Neuron (in vitro differentiated cells): Measurements from ENCODE around the gene CATSPER4.
"Not testable (repeated sequence)": the region's sequence is repeated elsewhere in the genome, so short reads cannot be mapped to it uniquely, and the experiment has no call there.

ENCODE experiments used
- H2AFZ ChIP-seq: one replicate; pipeline ENCODE4 v1.6.1; 2013; ENCODE audit warnings: low read depth, mild to moderate bottlenecking, inconsistent platforms, low read length, moderate library complexity
- H3K27me3 ChIP-seq: one replicate; pipeline ENCODE4 v1.6.1; 2013; ENCODE audit warnings: low read length; ENCODE audit not compliant: insufficient read depth
- H3K36me3 ChIP-seq: one replicate; pipeline ENCODE4 v1.6.1; 2013; ENCODE audit warnings: low read length; ENCODE audit not compliant: insufficient read depth
- H3K4me1 ChIP-seq: one replicate; pipeline ENCODE4 v1.6.1; 2013; ENCODE audit warnings: low read length; ENCODE audit not compliant: insufficient read depth
- H3K4me3 ChIP-seq: 2 replicates; pipeline ENCODE4 v1.5.1; 2013; ENCODE audit warnings: mild to moderate bottlenecking, low read length, moderate library complexity
- H3K9me3 ChIP-seq: one replicate; pipeline ENCODE4 v1.6.1; 2013; ENCODE audit warnings: low read length

The CATSPER4 gene

GRCh38 chr1:26220199-26220912 is 30.0 kb downstream of the CATSPER4 start:
- no peaks in the 10 kb centered on the region for H3K4me1 ChIP-seq
- no peaks in the 10 kb centered on the region for H3K36me3 ChIP-seq
- H3K9me3 ChIP-seq, result no peaks in the 10 kb centered on the region
- H3K4me3 ChIP-seq, result no peak overlapping the region
- H2AFZ ChIP-seq, result no peak overlapping the region
- peaks cover 19% of the 10 kb centered on the region for H3K27me3 ChIP-seq

- no peaks in the 10 kb centered on the region for H3K36me3 ChIP-seq
- H3K9me3 ChIP-seq, result no peaks in the 10 kb centered on the region
- no peak overlapping the region for H3K4me3 ChIP-seq
- H3K27me3 ChIP-seq, result peaks cover 25% of the 10 kb centered on the region
- H3K4me1 ChIP-seq, result no peaks in the 10 kb centered on the region
- no peak overlapping the region for H2AFZ ChIP-seq
These were observed 30.7 kb downstream of the CATSPER4 start for GRCh38 chr1:26221094-26221493.

- no peak overlapping the region for H3K4me3 ChIP-seq
- peaks cover 30% of the 10 kb centered on the region for H3K27me3 ChIP-seq
These were observed 34.2 kb downstream of the CATSPER4 start for GRCh38 chr1:26224606-26225005.

GRCh38 chr1:26225033-26225831 is 34.8 kb downstream of the CATSPER4 start:
- H3K4me3 ChIP-seq, result no peak overlapping the region
- no peak overlapping the region for H2AFZ ChIP-seq
- H3K9me3 ChIP-seq, result no peaks in the 10 kb centered on the region
- no peaks in the 10 kb centered on the region for H3K4me1 ChIP-seq
- H3K27me3 ChIP-seq, result peaks cover 30% of the 10 kb centered on the region
- no peaks in the 10 kb centered on the region for H3K36me3 ChIP-seq

More at GRCh38 chr1:26224606-26225005, 34.2 kb downstream of the CATSPER4 start:
- Histone ChIP-seq H3K36me3 (no peaks in the 10 kb centered on the region), H3K9me3 (no peaks in the 10 kb centered on the region), H2AFZ (no peak overlapping the region), H3K4me1 (no peaks in the 10 kb centered on the region)

GRCh38 chr1:26230682-26231081 is 40.3 kb downstream of the CATSPER4 start:
- not testable (repeated sequence) for H3K9me3 ChIP-seq, H3K4me3 ChIP-seq, H2AFZ ChIP-seq, H3K4me1 ChIP-seq, H3K36me3 ChIP-seq, H3K27me3 ChIP-seq

GRCh38 chr1:26233903-26234643 is 43.7 kb downstream of the CATSPER4 start, which contains the start of gene CEP85:
Gene CEP85 (plus strand): TSS chr1:26234200. CDS start chr1:26239784, 5,584 bp downstream.
- H3K4me1 ChIP-seq, result peaks cover 3% of the 10 kb centered on the region
- H3K9me3 ChIP-seq, result no peaks in the 10 kb centered on the region
- H2AFZ ChIP-seq, result peak within 1 kb of the TSS; percentile 60
- no peaks in the 10 kb centered on the region for H3K36me3 ChIP-seq
- H3K4me3 ChIP-seq, result peak within 1 kb of the TSS; percentile 86
- H3K27me3 ChIP-seq, result no peaks in the 10 kb centered on the region

GRCh38 chr1:26234644-26235370 is 44.4 kb downstream of the CATSPER4 start:
- Histone ChIP-seq H3K4me3 (peak overlapping the region; percentile 86), H3K9me3 (no peaks in the 10 kb centered on the region)

GRCh38 chr1:26237230-26237966 is 47.0 kb downstream of the CATSPER4 start:
- no peak overlapping the region for H3K4me3 ChIP-seq
- H2AFZ ChIP-seq, result no peak overlapping the region
- no peaks in the 10 kb centered on the region for H3K27me3 ChIP-seq
- peaks cover 6% of the 10 kb centered on the region for H3K4me1 ChIP-seq
- no peaks in the 10 kb centered on the region for H3K36me3 ChIP-seq
- no peaks in the 10 kb centered on the region for H3K9me3 ChIP-seq

More at GRCh38 chr1:26234644-26235370, 44.4 kb downstream of the CATSPER4 start:
- peaks cover 6% of the 10 kb centered on the region for H3K4me1 ChIP-seq
- peak overlapping the region; percentile 60 for H2AFZ ChIP-seq
- no peaks in the 10 kb centered on the region for H3K36me3 ChIP-seq
- no peaks in the 10 kb centered on the region for H3K27me3 ChIP-seq

GRCh38 chr1:26239936-26240335 is 49.5 kb downstream of the CATSPER4 start:
- H3K4me1 ChIP-seq, result peaks cover 3% of the 10 kb centered on the region
- peaks cover 11% of the 10 kb centered on the region for H3K36me3 ChIP-seq
- H2AFZ ChIP-seq, result no peak overlapping the region
- no peaks in the 10 kb centered on the region for H3K9me3 ChIP-seq
- no peaks in the 10 kb centered on the region for H3K27me3 ChIP-seq
- no peak overlapping the region for H3K4me3 ChIP-seq
